ENCODE data around the gene OSTF1. TPM values are rescaled to one million over a fixed set of nuclear protein-coding genes. Genes with fewer than 3 reads are reported as not detected.

Gene OSTF1
- total RNA-seq, 1 experiment from 2014 or later = 12.9 TPM

GRCh38 chr9:75163764-75164163 lies 75.5 kb downstream of the OSTF1 start:
- DNase-seq (ENCODE audit: low spot score) = no peak

- DNase-seq (ENCODE audit: low spot score) = no peak
Observed at GRCh38 chr9:75164573-75164972, 76.3 kb downstream of the OSTF1 start.

DNA sequence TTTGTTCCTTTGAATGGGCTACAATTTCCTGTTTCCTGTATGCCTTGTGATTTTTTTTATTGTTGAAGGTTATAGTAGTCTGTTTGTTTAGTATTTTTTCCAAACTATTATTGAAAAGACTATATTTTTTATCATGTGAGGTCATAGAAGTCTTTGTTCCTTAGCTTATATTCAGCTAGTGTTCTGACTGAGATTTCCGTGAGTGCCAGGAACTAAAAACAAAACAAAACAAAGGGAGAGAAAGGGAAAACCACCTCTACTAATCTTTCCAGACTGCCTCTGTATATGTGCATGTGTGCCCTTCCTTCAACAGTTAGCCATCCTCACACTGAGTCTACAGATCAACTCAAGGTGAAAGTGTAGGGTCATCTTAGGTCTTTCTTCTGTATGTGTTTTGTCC lies 79.0 kb downstream of the OSTF1 start:
- DNase-seq (ENCODE audit: low spot score) = no peak

- no peak for DNase-seq (ENCODE audit: low spot score)
Observed at GRCh38 chr9:75168270-75169178, 80.2 kb downstream of the OSTF1 start.

GRCh38 chr9:75169623-75170022 lies 81.3 kb downstream of the OSTF1 start:
- DNase-seq (ENCODE audit: low spot score) = no peak

- DNase-seq (ENCODE audit: low spot score) = no peak
Observed at GRCh38 chr9:75170898-75171360, 82.6 kb downstream of the OSTF1 start.

DNA sequence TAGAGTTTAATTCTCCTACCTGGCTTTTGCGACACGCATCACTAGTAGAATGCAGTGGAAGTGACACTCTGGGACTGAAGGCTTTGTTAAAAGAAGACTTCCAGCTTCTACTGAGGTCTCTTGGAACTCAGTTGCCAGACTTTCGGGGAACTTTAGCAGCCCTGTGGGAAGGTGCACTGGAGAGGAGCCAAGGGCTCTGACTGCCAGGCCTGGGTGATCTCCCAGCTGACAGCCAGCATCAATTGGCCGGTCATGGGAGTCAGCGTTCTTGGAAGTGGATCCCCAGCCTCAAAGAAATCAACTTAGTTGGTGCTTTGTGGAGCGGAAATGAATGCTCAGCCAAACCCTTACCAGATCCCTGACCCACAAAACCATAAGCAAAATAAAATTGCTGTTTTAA lies 87.1 kb downstream of the OSTF1 start:
- DNase-seq (ENCODE audit: low spot score) = no peak

DNA sequence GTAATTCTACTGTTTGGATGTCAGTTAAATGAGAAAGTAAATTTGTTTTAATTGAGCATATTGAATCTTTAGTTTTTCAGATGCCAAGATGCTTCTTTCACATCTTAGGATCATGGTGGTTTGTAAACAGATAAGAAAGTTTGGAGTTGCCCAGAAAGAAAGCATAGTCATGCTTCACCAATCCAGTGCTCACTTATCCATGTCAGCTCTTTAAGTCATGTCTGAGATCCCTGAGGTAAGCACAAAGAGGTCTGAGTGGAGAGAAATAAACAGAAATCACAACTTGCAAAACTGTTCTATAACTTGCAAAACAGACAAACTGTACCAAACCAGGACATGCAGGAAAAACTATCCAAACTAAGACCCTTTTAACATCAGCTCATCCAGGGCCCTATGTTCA lies 87.7 kb downstream of the OSTF1 start:
- DNase-seq (ENCODE audit: low spot score) = no peak

- peak; percentile 39 for DNase-seq (ENCODE audit: low spot score)
Observed at GRCh38 chr9:75181750-75182149, 93.4 kb downstream of the OSTF1 start.

DNA sequence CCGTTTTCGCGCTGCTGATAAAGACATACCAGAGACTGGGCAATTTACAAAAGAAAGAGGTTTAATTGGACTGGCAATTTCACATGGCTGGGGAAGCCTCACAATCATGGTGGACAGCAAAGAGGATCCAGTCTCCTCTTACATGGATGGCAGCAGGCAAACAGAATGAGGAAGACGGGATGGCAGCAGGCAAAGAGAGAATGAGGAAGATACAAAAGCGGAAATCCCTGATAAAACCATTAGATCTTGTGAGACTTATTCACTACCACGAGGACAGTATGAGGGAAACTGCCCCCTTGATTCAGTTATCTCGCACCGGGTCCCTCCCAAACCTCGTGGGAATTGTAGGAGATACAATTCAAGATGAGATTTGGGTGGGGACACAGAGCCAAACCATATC lies 95.0 kb downstream of the OSTF1 start:
- no peak for DNase-seq (ENCODE audit: low spot score)

GRCh38 chr9:75184471-75184870 lies 96.2 kb downstream of the OSTF1 start:
- no peak for DNase-seq (ENCODE audit: low spot score)

GRCh38 chr9:75185585-75186170 lies 97.4 kb downstream of the OSTF1 start:
- no peak for DNase-seq (ENCODE audit: low spot score)

DNA sequence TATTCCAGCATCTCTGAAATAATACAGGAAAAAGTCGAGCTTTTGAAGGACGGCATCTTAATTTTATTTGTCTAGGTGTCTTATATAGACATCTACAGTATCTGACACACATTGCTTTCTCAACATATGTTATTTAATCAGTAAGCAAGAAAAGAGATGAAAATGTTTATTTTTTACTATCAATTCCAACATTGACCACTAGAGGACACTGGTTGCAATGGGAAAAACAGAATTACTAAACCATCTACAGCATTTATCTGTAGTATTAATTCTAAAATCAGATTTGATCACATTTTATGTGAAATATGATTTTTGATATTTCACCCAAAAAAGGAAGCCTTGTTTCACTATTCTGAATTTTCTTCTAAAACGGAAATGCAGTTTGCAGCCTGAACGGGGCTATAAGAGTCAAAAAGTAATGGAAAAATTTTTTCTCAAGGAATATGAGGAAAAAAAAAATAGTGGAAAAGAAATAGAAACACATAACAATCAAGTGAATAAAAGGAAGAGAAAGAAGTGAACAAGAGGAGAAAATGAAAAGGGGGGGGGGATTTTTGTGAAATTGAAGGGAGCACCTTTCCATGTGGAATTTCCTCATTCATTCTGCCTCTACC lies 98.6 kb downstream of the OSTF1 start:
- peak; percentile 23 for DNase-seq (ENCODE audit: low spot score)

- no peak for DNase-seq (ENCODE audit: low spot score)
Observed at GRCh38 chr9:75188756-75189155, 100.4 kb downstream of the OSTF1 start.

- no peak for DNase-seq (ENCODE audit: low spot score)
Observed at GRCh38 chr9:75190762-75191161, 102.4 kb downstream of the OSTF1 start.

Other genes with a start within 250 kb of the OSTF1 start
- gene TRPM6, start 200.6 kb upstream of the OSTF1 start, total RNA-seq (2014; rRNA removed; shearing (Covaris generic)) = 0.05 and 0.17 TPM in 2 replicates
- gene C9orf40, start 135.6 kb upstream of the OSTF1 start, total RNA-seq (2014; rRNA removed; shearing (Covaris generic)) = 8.9 and 9.7 TPM in 2 replicates
- 24.0 and 35.3 TPM in 2 replicates for gene CARNMT1, start 60.2 kb upstream of the OSTF1 start, total RNA-seq (2014; rRNA removed; shearing (Covaris generic))
- gene NMRK1, start 359 bp upstream of the OSTF1 start, total RNA-seq (2014; rRNA removed; shearing (Covaris generic)) = 16.0 and 21.5 TPM in 2 replicates

Data from A172 (cell line).